ENCODE results near the gene KIFC3.

- no peak for TF ChIP-seq POLR2AphosphoS5 (IDR thresholded peaks at IDR 0.05; ENCODE audit: low read depth, low read length)
- TF ChIP-seq TAF1 (IDR thresholded peaks at IDR 0.05; ENCODE audit: borderline replicate concordance, insufficient read depth, low read length), result no peak
- TF ChIP-seq SIN3A (IDR thresholded peaks at IDR 0.05; ENCODE audit: borderline replicate concordance, insufficient read depth, low read length), result no peak
- TF ChIP-seq, protein P1, sequence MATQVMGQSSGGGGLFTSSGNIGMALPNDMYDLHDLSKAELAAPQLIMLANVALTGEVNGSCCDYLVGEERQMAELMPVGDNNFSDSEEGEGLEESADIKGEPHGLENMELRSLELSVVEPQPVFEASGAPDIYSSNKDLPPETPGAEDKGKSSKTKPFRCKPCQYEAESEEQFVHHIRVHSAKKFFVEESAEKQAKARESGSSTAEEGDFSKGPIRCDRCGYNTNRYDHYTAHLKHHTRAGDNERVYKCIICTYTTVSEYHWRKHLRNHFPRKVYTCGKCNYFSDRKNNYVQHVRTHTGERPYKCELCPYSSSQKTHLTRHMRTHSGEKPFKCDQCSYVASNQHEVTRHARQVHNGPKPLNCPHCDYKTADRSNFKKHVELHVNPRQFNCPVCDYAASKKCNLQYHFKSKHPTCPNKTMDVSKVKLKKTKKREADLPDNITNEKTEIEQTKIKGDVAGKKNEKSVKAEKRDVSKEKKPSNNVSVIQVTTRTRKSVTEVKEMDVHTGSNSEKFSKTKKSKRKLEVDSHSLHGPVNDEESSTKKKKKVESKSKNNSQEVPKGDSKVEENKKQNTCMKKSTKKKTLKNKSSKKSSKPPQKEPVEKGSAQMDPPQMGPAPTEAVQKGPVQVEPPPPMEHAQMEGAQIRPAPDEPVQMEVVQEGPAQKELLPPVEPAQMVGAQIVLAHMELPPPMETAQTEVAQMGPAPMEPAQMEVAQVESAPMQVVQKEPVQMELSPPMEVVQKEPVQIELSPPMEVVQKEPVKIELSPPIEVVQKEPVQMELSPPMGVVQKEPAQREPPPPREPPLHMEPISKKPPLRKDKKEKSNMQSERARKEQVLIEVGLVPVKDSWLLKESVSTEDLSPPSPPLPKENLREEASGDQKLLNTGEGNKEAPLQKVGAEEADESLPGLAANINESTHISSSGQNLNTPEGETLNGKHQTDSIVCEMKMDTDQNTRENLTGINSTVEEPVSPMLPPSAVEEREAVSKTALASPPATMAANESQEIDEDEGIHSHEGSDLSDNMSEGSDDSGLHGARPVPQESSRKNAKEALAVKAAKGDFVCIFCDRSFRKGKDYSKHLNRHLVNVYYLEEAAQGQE (IDR thresholded peaks at IDR 0.05; ENCODE audit: insufficient read depth in 1 of 2, low read depth in 2 of 2, low read length in 2 of 2), result no peak
These were observed 69.6 kb downstream of the KIFC3 start for GRCh38 chr16:57732714-57733113.

Data from PFSK-1 (cell line).